ENCODE measurements around the gene HIPK2. TPM values are rescaled to one million over a fixed set of nuclear protein-coding genes. Genes with fewer than 3 reads are reported as not detected.

Gene HIPK2
- total and polyA plus RNA-seq, 2 experiments from 2014 or later: 7.3 to 16.9 TPM

GRCh38 chr7:139726485-139726869 is 51.3 kb downstream of the HIPK2 start (continued):
- no peak for TF ChIP-seq POLR2AphosphoS5 (IDR thresholded peaks at IDR 0.05; ENCODE audit: low read depth)
- no peak for TF ChIP-seq CREB1 (CRISPR knock-in tag; IDR thresholded peaks at IDR 0.05; ENCODE audit: low read depth)

GRCh38 chr7:139725858-139726484 is 51.8 kb downstream of the HIPK2 start:
- Histone ChIP-seq H3K27me3 (ENCODE audit: insufficient read depth) (no peaks in the 10 kb centered on the region), H3K4me3 (no peak overlapping the region), H3F3A (replicated peaks; ENCODE audit: low read depth) (no peaks in the 10 kb centered on the region), H2AFZ (no peak overlapping the region), H3K9me2 (ENCODE audit: insufficient read depth) (no peaks in the 10 kb centered on the region), H3K27ac (ENCODE audit: low read depth) (no peak overlapping the region), H3K36me3 (ENCODE audit: insufficient read depth) (no peaks in the 10 kb centered on the region), H3K4me1 (ENCODE audit: insufficient read depth) (peaks cover under 1% of the 10 kb centered on the region; the same call in 1 of the 2 replicates), H4K20me1 (replicated peaks; ENCODE audit: insufficient read depth) (no peaks in the 10 kb centered on the region), H3K4me2 (no peak overlapping the region), H3K79me2 (replicated peaks; ENCODE audit: insufficient read depth) (peaks cover 22% of the 10 kb centered on the region)
- no peaks in the 10 kb centered on the region for H3K9me3 Mint-ChIP-seq
- no peaks in the 10 kb centered on the region for H3K27me3 Mint-ChIP-seq (ENCODE audit: insufficient read depth, low read depth, poor library complexity)
- peaks cover 11% of the 10 kb centered on the region for H3K4me1 Mint-ChIP-seq
- no peak overlapping the region for H3K4me3 Mint-ChIP-seq
- no peak for DNase-seq (ENCODE audit: low spot score)
- no peak for ATAC-seq
- H3K27ac Mint-ChIP-seq: no peak overlapping the region
- 0 out of 3 replicates have a peak, but pooled peaks cover 2% of the 10 kb centered on the region for H3K36me3 Mint-ChIP-seq (ENCODE audit: low read depth)
- TF ChIP-seq ZNF462 (CRISPR knock-in tag; IDR thresholded peaks at IDR 0.05) (no peak), ETS1 (IDR thresholded peaks at IDR 0.05) (no peak), POLR2AphosphoS5 (IDR thresholded peaks at IDR 0.05; ENCODE audit: low read depth) (no peak), NANOG (IDR thresholded peaks at IDR 0.05; ENCODE audit: borderline replicate concordance) (no peak), EZH2phosphoT487 (IDR thresholded peaks at IDR 0.05; ENCODE audit: unreplicated experiment) (no peak), REST (IDR thresholded peaks at IDR 0.05; ENCODE audit: unreplicated experiment) (no peak), ZNF114 (CRISPR knock-in tag; IDR thresholded peaks at IDR 0.05) (no peak), ZNF331 (CRISPR knock-in tag; IDR thresholded peaks at IDR 0.05; ENCODE audit: low read depth) (no peak)

All from GM23338 (cell line).